ENCODE data around the gene SIGLEC10.
"Not testable (repeated sequence)": the region's sequence is repeated elsewhere in the genome, so short reads cannot be mapped to it uniquely, and the experiment has no call there.

DNA sequence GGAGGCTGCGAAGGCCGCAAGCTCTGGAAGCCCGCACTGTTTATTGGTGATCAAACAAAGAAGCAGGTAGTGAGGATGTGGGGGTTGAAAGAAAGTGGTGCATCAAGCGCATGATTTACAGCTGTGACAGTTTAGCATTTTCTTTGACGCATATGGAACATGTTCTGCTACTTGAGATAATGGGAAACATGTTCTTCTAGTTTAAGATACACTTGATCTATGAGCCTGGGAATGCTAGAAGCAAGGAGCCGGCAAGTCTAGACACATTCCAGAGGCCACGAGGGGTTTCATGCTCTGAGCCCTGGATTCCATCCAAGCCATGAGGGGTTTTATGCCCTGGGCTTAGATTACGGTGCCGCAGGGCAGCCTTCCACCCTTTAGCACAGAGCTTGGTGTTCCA, 20.0 kb downstream of the SIGLEC10 start:
- TF ChIP-seq EZH2 (IDR thresholded peaks at IDR 0.05; ENCODE audit: insufficient read depth, poor library complexity, severe bottlenecking); EZH2phosphoT487 (IDR thresholded peaks at IDR 0.05; ENCODE audit: insufficient read depth, low read depth): not testable (repeated sequence)

Measured in GM23248 (cell line).